Measurements from ENCODE around the gene EIF4G1. TPM values are rescaled to one million over a fixed set of nuclear protein-coding genes. Genes with fewer than 3 reads are reported as not detected.

Gene EIF4G1
- total RNA-seq, 1 experiment from 2014 or later: 798 TPM

DNA sequence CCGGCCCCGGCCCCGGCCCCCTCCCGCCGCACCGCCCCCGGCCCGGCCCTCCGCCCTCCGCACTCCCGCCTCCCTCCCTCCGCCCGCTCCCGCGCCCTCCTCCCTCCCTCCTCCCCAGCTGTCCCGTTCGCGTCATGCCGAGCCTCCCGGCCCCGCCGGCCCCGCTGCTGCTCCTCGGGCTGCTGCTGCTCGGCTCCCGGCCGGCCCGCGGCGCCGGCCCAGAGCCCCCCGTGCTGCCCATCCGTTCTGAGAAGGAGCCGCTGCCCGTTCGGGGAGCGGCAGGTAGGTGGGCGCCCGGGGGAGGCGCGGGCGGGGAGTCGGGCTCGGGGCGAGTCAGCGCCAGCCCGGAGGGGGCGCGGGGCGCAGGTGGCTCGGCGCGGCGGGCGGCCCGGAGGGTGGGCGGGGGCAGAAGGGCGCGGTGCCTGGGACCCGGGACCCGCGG, 65.8 kb downstream of the EIF4G1 start:
- ChIA-PET POLR2A (no interaction called here), CTCF (no interaction called here)
- peaks cover 12% of the 10 kb centered on the region for H3K27me3 ChIP-seq (ENCODE audit: control insufficient read depth, insufficient read depth, low read length)
- in situ Hi-C loops (cut with HindIII; ENCODE audit: low pct_unique_long_range_greater_than_20kb, low sequenced_read_pairs): no loop called here
- no peak for DNase-seq (ENCODE audit: low read depth, low spot score)
- no peak overlapping the region for H3K27ac ChIP-seq (ENCODE audit: low read length)
- no TSS peak for BruUV-seq (replicated peaks)
- TF ChIP-seq, protein P1, sequence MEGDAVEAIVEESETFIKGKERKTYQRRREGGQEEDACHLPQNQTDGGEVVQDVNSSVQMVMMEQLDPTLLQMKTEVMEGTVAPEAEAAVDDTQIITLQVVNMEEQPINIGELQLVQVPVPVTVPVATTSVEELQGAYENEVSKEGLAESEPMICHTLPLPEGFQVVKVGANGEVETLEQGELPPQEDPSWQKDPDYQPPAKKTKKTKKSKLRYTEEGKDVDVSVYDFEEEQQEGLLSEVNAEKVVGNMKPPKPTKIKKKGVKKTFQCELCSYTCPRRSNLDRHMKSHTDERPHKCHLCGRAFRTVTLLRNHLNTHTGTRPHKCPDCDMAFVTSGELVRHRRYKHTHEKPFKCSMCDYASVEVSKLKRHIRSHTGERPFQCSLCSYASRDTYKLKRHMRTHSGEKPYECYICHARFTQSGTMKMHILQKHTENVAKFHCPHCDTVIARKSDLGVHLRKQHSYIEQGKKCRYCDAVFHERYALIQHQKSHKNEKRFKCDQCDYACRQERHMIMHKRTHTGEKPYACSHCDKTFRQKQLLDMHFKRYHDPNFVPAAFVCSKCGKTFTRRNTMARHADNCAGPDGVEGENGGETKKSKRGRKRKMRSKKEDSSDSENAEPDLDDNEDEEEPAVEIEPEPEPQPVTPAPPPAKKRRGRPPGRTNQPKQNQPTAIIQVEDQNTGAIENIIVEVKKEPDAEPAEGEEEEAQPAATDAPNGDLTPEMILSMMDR (IDR thresholded peaks at IDR 0.05): no peak
- TF ChIP-seq SIN3A (IDR thresholded peaks at IDR 0.05; ENCODE audit: borderline replicate concordance, insufficient read depth, low read depth, low read length): no peak
- TF ChIP-seq, protein P2, sequence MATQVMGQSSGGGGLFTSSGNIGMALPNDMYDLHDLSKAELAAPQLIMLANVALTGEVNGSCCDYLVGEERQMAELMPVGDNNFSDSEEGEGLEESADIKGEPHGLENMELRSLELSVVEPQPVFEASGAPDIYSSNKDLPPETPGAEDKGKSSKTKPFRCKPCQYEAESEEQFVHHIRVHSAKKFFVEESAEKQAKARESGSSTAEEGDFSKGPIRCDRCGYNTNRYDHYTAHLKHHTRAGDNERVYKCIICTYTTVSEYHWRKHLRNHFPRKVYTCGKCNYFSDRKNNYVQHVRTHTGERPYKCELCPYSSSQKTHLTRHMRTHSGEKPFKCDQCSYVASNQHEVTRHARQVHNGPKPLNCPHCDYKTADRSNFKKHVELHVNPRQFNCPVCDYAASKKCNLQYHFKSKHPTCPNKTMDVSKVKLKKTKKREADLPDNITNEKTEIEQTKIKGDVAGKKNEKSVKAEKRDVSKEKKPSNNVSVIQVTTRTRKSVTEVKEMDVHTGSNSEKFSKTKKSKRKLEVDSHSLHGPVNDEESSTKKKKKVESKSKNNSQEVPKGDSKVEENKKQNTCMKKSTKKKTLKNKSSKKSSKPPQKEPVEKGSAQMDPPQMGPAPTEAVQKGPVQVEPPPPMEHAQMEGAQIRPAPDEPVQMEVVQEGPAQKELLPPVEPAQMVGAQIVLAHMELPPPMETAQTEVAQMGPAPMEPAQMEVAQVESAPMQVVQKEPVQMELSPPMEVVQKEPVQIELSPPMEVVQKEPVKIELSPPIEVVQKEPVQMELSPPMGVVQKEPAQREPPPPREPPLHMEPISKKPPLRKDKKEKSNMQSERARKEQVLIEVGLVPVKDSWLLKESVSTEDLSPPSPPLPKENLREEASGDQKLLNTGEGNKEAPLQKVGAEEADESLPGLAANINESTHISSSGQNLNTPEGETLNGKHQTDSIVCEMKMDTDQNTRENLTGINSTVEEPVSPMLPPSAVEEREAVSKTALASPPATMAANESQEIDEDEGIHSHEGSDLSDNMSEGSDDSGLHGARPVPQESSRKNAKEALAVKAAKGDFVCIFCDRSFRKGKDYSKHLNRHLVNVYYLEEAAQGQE (IDR thresholded peaks at IDR 0.05; ENCODE audit: insufficient read depth in 1 of 2, low read depth in 2 of 2, low read length in 1 of 2): no peak
- no peak for TF ChIP-seq POLR2AphosphoS5 (IDR thresholded peaks at IDR 0.05; ENCODE audit: low read depth, low read length)
- no peak for TF ChIP-seq TCF7L2 (IDR thresholded peaks at IDR 0.05; ENCODE audit: low read depth, low read length)
- ATAC-seq: peak; percentile 56
- intact Hi-C loops (cut with micrococcal nuclease; ENCODE audit: unreplicated experiment): no loop called here
- H3K4me1 ChIP-seq (ENCODE audit: control insufficient read depth, insufficient read depth, low read length): no peaks in the 10 kb centered on the region
- H3K36me3 ChIP-seq (ENCODE audit: control insufficient read depth, insufficient read depth, low read length): no peaks in the 10 kb centered on the region
- H3K9me3 ChIP-seq (ENCODE audit: control insufficient read depth, insufficient read depth, low read depth, low read length): no peaks in the 10 kb centered on the region
- peak overlapping the region; percentile 29 to 33; a peak in 2 of 4 replicates for H3K4me3 ChIP-seq (ENCODE audit: low read depth in 2 of 2, low read length in 2 of 2)

DNA sequence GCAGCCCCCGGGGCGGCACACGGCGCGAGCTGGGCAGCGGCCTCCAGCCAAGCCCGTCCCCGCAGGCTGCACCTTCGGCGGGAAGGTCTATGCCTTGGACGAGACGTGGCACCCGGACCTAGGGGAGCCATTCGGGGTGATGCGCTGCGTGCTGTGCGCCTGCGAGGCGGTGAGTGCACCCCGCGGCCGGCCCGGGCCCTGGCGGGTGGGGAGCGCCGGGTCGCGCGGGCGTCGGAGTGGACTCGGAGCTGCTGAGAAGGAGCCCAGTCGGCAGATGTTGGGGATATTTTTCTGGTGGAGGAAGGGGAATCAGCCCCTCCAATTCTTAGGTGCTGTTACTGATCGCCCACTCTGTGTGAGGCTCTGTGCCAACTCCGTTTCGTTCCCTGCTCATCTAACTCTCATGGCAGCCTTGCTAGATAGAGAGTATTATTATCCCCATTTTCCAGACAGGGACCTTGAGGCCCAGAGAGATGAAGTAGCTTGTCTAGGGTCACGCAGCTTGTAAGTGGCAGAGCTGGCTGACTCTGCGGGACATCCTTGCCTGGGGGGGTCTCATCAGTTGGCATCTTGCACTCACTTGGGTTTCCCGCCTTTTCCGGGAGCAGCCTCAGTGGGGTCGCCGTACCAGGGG, 66.3 kb downstream of the EIF4G1 start:
- BruUV-seq (replicated peaks): no TSS peak
- H3K4me1 ChIP-seq (ENCODE audit: control insufficient read depth, insufficient read depth, low read length): no peaks in the 10 kb centered on the region
- H3K4me3 ChIP-seq (ENCODE audit: low read depth in 2 of 2, low read length in 2 of 2): peak overlapping the region in 1 of 2 experiments; percentile 33; a peak in 1 of 4 replicates
- ChIA-PET POLR2A (no interaction called here), CTCF (interaction anchor here (0.8 kb wide), 1 partner anchor 9 kb away, joined by 3 read pairs; no protein-coding TSS in a partner anchor)
- ATAC-seq (peak; percentile 29), DNase-seq (ENCODE audit: low read depth, low spot score) (no peak)
- H3K36me3 ChIP-seq (ENCODE audit: control insufficient read depth, insufficient read depth, low read length): no peaks in the 10 kb centered on the region
- no peak overlapping the region for H3K27ac ChIP-seq (ENCODE audit: low read length)
- TF ChIP-seq, protein P2 (IDR thresholded peaks at IDR 0.05; ENCODE audit: insufficient read depth in 1 of 2, low read depth in 2 of 2, low read length in 1 of 2): no peak
- TF ChIP-seq, protein P1 (IDR thresholded peaks at IDR 0.05): no peak
- no peak for TF ChIP-seq POLR2AphosphoS5 (IDR thresholded peaks at IDR 0.05; ENCODE audit: low read depth, low read length)
- no peak for TF ChIP-seq TCF7L2 (IDR thresholded peaks at IDR 0.05; ENCODE audit: low read depth, low read length)
- no peak for TF ChIP-seq SIN3A (IDR thresholded peaks at IDR 0.05; ENCODE audit: borderline replicate concordance, insufficient read depth, low read depth, low read length)
- intact Hi-C loops (cut with micrococcal nuclease; ENCODE audit: unreplicated experiment) (no loop called here), in situ Hi-C loops (cut with HindIII; ENCODE audit: low pct_unique_long_range_greater_than_20kb, low sequenced_read_pairs) (no loop called here)
- H3K9me3 ChIP-seq (ENCODE audit: control insufficient read depth, insufficient read depth, low read depth, low read length): no peaks in the 10 kb centered on the region
- H3K27me3 ChIP-seq (ENCODE audit: control insufficient read depth, insufficient read depth, low read length): peaks cover 8% of the 10 kb centered on the region; the same call in 1 of the 2 replicates
